Kidney tubule cell (primary cell): Measurements from ENCODE around the gene EHHADH.

Experiments used
- DNase-seq: peaks from one replicate; pipeline ENCODE4 v3.0.0-alpha.2; 2018; ENCODE audit warnings: low spot score

Gene EHHADH

GRCh38 chr3:185145511-185145910, 108.3 kb downstream of the EHHADH start:
- DNase-seq: no peak

- no peak for DNase-seq
Measured at GRCh38 chr3:185144784-185145183, 109.1 kb downstream of the EHHADH start.
